ENCODE data around the gene ARMC5.

- TF ChIP-seq POLR2A (IDR thresholded peaks at IDR 0.05; ENCODE audit: low read depth, low read length) (no peak), POLR2AphosphoS5 (IDR thresholded peaks at IDR 0.05; ENCODE audit: low read depth, low read length) (no peak)
These were observed 45.9 kb upstream of the ARMC5 start for GRCh38 chr16:31413381-31413780.
